Astrocyte (in vitro differentiated cells and primary cell): ENCODE results near the gene SLC16A10. TPM values are rescaled to one million over a fixed set of nuclear protein-coding genes. Genes with fewer than 3 reads are reported as not detected.

ENCODE experiments used
- DNase-seq: peaks from one replicate; pipeline ENCODE4 v3.0.0-alpha.2; 2010; ENCODE audit warnings: low read depth
- FAIRE-seq: peaks from 2 replicates; lab custom pipeline; 2011; peaks lifted over from hg19 to GRCh38; lab: Jason Lieb, UNC
- H2AFZ ChIP-seq: 2 replicates; pipeline ENCODE4 v1.6.0; 2012; ENCODE audit warnings: low read depth, low read length, inconsistent platforms
- H3K27ac ChIP-seq: 2 replicates; pipeline ENCODE4 v1.5.1; 2011; ENCODE audit warnings: low read depth, low read length, inconsistent platforms
- H3K27me3 ChIP-seq: 2 replicates; pipeline ENCODE4 v1.6.0; 2011; ENCODE audit warnings: low read length, inconsistent platforms; ENCODE audit not compliant: insufficient read depth
- H3K36me3 ChIP-seq: 2 replicates; pipeline ENCODE4 v1.5.1; 2011; ENCODE audit warnings: low read length, inconsistent platforms; ENCODE audit not compliant: insufficient read depth
- H3K4me1 ChIP-seq: 2 replicates; pipeline ENCODE4 v1.5.1; 2011; ENCODE audit warnings: low read length, inconsistent platforms; ENCODE audit not compliant: insufficient read depth
- H3K4me2 ChIP-seq: 2 replicates; pipeline ENCODE4 v1.6.0; 2012; ENCODE audit warnings: low read length, inconsistent platforms
- H3K4me3 ChIP-seq: 2 replicates; pipeline ENCODE4 v1.5.1; 2011; ENCODE audit warnings: low read depth, mild to moderate bottlenecking, low read length, inconsistent platforms; ENCODE audit not compliant: insufficient read depth
- H3K79me2 ChIP-seq: 2 replicates; pipeline ENCODE4 v1.6.0; 2012; ENCODE audit warnings: mild to moderate bottlenecking, low read length, inconsistent platforms; ENCODE audit not compliant: insufficient read depth
- H3K9ac ChIP-seq: 2 replicates; pipeline ENCODE4 v1.6.0; 2012; ENCODE audit warnings: mild to moderate bottlenecking, low read length, inconsistent platforms
- H3K9me3 ChIP-seq: 2 replicates; pipeline ENCODE4 v1.5.1; 2012; ENCODE audit warnings: low read depth, mild to moderate bottlenecking, low read length, inconsistent platforms; ENCODE audit not compliant: insufficient read depth
- H4K20me1 ChIP-seq: 2 replicates; pipeline ENCODE4 v1.6.0; 2012; ENCODE audit warnings: low read length, inconsistent platforms; ENCODE audit not compliant: insufficient read depth
- H3K27ac Mint-ChIP-seq: one replicate; pipeline ENCODE4 v1.8.0; 2021; ENCODE audit warnings: mild to moderate bottlenecking, mixed read lengths; ENCODE audit not compliant: unreplicated experiment
- H3K27me3 Mint-ChIP-seq: one replicate; pipeline ENCODE4 v1.8.0; 2021; ENCODE audit warnings: low read depth, mixed read lengths; ENCODE audit not compliant: unreplicated experiment
- H3K36me3 Mint-ChIP-seq: one replicate; pipeline ENCODE4 v1.8.0; 2021; ENCODE audit warnings: low read depth, mixed read lengths; ENCODE audit not compliant: unreplicated experiment
- H3K4me1 Mint-ChIP-seq: one replicate; pipeline ENCODE4 v1.8.0; 2021; ENCODE audit warnings: low read depth, mixed read lengths; ENCODE audit not compliant: unreplicated experiment
- H3K4me3 Mint-ChIP-seq: one replicate; pipeline ENCODE4 v1.8.0; 2021; ENCODE audit warnings: mild to moderate bottlenecking, moderate library complexity, mixed read lengths; ENCODE audit not compliant: unreplicated experiment
- H3K9me3 Mint-ChIP-seq: one replicate; pipeline ENCODE4 v1.8.0; 2021; ENCODE audit warnings: mild to moderate bottlenecking, mixed read lengths; ENCODE audit not compliant: unreplicated experiment
- EZH2 ChIP-seq: IDR thresholded peaks from 2 replicates; pipeline ENCODE4 v1.6.1; 2012; ENCODE audit warnings: mild to moderate bottlenecking, low read length, inconsistent platforms; ENCODE audit not compliant: insufficient read depth
- total RNA-seq: library from RNA; stranded (reverse); gene quantifications from 2 replicates; pipeline ENCODE4 v1.2.1, GENCODE V29; 2021
- TF ChIP-seq, protein P1 (sequence below): IDR thresholded peaks from 2 replicates; pipeline ENCODE4 v1.5.1; 2011; ENCODE audit warnings: low read depth, mild to moderate bottlenecking, inconsistent platforms, low read length, moderate library complexity; ENCODE audit not compliant: insufficient read depth

SLC16A10 gene
- total RNA-seq, 1 donor from 2014 or later: 0.18 TPM

DNA sequence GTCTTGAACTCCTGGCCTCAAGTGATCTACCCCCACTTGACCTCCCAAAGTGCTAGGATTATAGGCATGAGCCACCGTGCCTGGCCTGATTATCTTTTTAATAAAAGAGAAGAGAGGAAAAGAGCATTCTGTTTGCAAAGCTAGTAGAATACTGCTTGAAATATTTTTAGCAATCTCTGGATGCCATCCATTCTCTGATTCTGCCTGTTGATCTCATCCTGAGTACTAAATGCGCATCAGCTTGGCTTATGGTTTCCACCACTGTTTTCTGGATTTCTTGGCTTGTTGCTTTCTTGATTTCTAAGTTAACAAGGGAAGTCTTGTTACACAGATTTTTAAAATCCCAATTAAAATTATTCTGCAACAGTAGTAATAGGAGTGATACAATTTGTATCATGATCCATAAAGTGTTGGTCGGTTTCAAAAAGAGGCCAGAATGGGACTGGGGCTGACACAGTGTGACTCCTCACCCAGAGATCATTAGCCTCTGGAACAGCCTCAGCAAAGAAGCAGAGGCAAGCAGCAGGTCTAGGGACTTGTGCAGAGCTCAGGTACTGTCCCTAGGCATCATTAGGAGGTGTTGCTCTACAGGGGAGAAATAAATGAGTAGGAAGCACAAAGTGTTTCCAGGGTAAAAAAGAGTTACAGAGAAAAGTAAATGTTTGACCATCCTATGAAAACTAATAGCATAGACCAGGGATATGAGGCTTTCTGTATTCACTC lies 17.8 kb upstream of the SLC16A10 start:
- DNase-seq (no peak), FAIRE-seq (no peak)
- peaks cover 22% of the 10 kb centered on the region for H3K27me3 Mint-ChIP-seq
- Histone ChIP-seq H3K4me1 (no peaks in the 10 kb centered on the region), H3K4me3 (no peak overlapping the region), H3K4me2 (no peak overlapping the region), H4K20me1 (no peaks in the 10 kb centered on the region), H2AFZ (no peak overlapping the region), H3K9ac (no peak overlapping the region), H3K27ac (no peak overlapping the region), H3K36me3 (no peaks in the 10 kb centered on the region), H3K9me3 (no peaks in the 10 kb centered on the region), H3K79me2 (no peaks in the 10 kb centered on the region), H3K27me3 (peaks cover 10% of the 10 kb centered on the region)
- TF ChIP-seq, protein P1, sequence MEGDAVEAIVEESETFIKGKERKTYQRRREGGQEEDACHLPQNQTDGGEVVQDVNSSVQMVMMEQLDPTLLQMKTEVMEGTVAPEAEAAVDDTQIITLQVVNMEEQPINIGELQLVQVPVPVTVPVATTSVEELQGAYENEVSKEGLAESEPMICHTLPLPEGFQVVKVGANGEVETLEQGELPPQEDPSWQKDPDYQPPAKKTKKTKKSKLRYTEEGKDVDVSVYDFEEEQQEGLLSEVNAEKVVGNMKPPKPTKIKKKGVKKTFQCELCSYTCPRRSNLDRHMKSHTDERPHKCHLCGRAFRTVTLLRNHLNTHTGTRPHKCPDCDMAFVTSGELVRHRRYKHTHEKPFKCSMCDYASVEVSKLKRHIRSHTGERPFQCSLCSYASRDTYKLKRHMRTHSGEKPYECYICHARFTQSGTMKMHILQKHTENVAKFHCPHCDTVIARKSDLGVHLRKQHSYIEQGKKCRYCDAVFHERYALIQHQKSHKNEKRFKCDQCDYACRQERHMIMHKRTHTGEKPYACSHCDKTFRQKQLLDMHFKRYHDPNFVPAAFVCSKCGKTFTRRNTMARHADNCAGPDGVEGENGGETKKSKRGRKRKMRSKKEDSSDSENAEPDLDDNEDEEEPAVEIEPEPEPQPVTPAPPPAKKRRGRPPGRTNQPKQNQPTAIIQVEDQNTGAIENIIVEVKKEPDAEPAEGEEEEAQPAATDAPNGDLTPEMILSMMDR: no peak
- no peak for TF ChIP-seq EZH2
- no peaks in the 10 kb centered on the region for H3K4me1 Mint-ChIP-seq
- H3K36me3 Mint-ChIP-seq: no peaks in the 10 kb centered on the region
- H3K27ac Mint-ChIP-seq: no peak overlapping the region
- H3K9me3 Mint-ChIP-seq: peaks cover 3% of the 10 kb centered on the region
- no peak overlapping the region for H3K4me3 Mint-ChIP-seq

DNA sequence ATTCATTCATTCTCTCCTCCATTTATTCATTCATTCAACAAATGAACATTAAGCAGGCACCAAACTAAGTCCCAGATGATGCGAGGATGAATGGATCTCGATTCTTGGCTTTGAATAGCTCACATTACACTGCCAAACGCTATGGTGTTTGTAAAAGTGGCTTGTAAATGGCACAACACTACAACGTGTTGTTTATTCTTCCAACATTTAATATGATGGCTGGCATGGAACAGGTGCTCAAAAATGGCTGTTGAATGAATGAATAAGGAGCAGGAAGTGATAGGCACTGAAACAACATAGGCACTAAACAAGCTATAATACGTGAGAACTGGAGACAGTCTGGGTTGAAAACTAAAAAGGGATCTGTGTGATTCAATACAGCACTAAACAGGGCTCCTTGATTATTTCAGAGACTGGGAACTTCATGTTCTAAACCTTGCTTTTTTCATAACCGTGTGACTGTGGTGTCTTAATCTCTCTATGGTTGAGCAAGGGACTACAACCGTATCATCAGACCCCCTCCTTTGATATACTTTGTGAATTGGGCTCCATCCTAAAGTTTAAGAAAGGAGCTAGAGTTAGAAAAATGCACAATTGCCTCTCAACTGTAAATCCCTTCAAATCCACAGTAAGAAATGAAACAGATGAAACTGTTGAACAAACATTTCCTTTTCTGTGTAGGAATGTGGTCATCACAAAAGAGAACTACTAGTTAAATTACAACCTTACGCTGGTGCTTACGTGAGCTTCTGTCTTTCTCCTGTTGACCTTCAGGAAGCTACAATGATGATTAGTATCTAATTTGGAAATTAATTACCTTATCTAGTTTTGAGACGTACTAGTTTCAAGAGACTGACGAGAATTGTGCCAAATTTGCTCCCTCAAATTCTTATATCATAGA lies 16.9 kb upstream of the SLC16A10 start:
- Histone ChIP-seq H3K27me3 (peaks cover 9% of the 10 kb centered on the region), H2AFZ (no peak overlapping the region), H3K4me3 (no peak overlapping the region), H3K4me1 (no peaks in the 10 kb centered on the region), H3K36me3 (no peaks in the 10 kb centered on the region), H3K9me3 (no peaks in the 10 kb centered on the region), H4K20me1 (no peaks in the 10 kb centered on the region), H3K27ac (no peak overlapping the region), H3K4me2 (no peak overlapping the region), H3K79me2 (no peaks in the 10 kb centered on the region), H3K9ac (no peak overlapping the region)
- Mint-ChIP-seq H3K9me3 (no peaks in the 10 kb centered on the region), H3K4me1 (no peaks in the 10 kb centered on the region), H3K27me3 (peaks cover 27% of the 10 kb centered on the region), H3K36me3 (no peaks in the 10 kb centered on the region), H3K27ac (no peak overlapping the region), H3K4me3 (no peak overlapping the region)
- no peak for FAIRE-seq
- TF ChIP-seq, protein P1: no peak
- no peak for TF ChIP-seq EZH2
- no peak for DNase-seq
